Lower lobe of right lung (tissue), 2 donors: Measurements from ENCODE around the gene DBT. TPM values are rescaled to one million over a fixed set of nuclear protein-coding genes. Genes with fewer than 3 reads are reported as not detected.

Experiments
- ATAC-seq, 2 donors: fragments of 200-7000 bp; cut with Tn5 transposase; one replicate each; pipeline ENCODE4 v1.9.1; 2020 to 2022; ENCODE audit warnings: mild to moderate bottlenecking in 2 of 2, moderate library complexity in 2 of 2
- DNase-seq: peaks from one replicate; pipeline ENCODE4 v3.0.0-alpha.2; 2020
- H3K27ac ChIP-seq: fragments of 200-600 bp; one replicate; pipeline ENCODE4 v1.8.0; 2022
- H3K27me3 ChIP-seq: fragments of 200-600 bp; one replicate; pipeline ENCODE4 v1.8.0; 2022; ENCODE audit warnings: low read depth
- H3K36me3 ChIP-seq: fragments of 200-600 bp; one replicate; pipeline ENCODE4 v1.8.0; 2022; ENCODE audit warnings: mild to moderate bottlenecking
- H3K4me1 ChIP-seq: fragments of 200-600 bp; one replicate; pipeline ENCODE4 v1.8.0; 2022
- H3K4me3 ChIP-seq: fragments of 200-600 bp; one replicate; pipeline ENCODE4 v1.8.0; 2022; ENCODE audit warnings: mild to moderate bottlenecking
- H3K9me3 ChIP-seq: fragments of 200-600 bp; one replicate; pipeline ENCODE4 v1.8.0; 2022
- CTCF ChIP-seq: fragments of 200-600 bp; IDR thresholded peaks from one replicate; pipeline ENCODE4 v1.8.0; 2022; ENCODE audit warnings: antibody characterized with exemption, mild to moderate bottlenecking
- intact Hi-C: fragments of 100-400 bp; cut with DNase I; formaldehyde crosslinking; loops from one replicate; pipeline ENCODE4 v1.11.0; 2022
- total RNA-seq: library from RNA; stranded (reverse); fragmentation: NEBNext Ultra II Directional; extraction: Animal tissue kit (Norgen Biotek cat#: 25700); gene quantifications from one replicate; pipeline ENCODE4 v1.2.1, GENCODE V29; 2021
- donor health status: DM: no; HTN: yes; CAD: no; lungs with severe emphysema.

DBT gene
- total RNA-seq, 1 donor from 2014 or later: 17.4 TPM

- DNase-seq (no peak), ATAC-seq (no peak)
- Histone ChIP-seq H3K27me3 (no peaks in the 10 kb centered on the region), H3K9me3 (no peaks in the 10 kb centered on the region), H3K4me1 (no peaks in the 10 kb centered on the region), H3K4me3 (no peak overlapping the region), H3K27ac (no peak overlapping the region), H3K36me3 (no peaks in the 10 kb centered on the region)
- intact Hi-C loops: no loop called here
- no peak for TF ChIP-seq CTCF
Observed at GRCh38 chr1:100162881-100163280, 86.8 kb downstream of the DBT start.

GRCh38 chr1:100152271-100152670, 97.4 kb downstream of the DBT start:
- Histone ChIP-seq H3K9me3 (no peaks in the 10 kb centered on the region), H3K36me3 (peaks cover 28% of the 10 kb centered on the region), H3K27ac (no peak overlapping the region), H3K27me3 (no peaks in the 10 kb centered on the region), H3K4me3 (no peak overlapping the region), H3K4me1 (no peaks in the 10 kb centered on the region)
- no peak for ATAC-seq
- no peak for DNase-seq
- no peak for TF ChIP-seq CTCF
- intact Hi-C loops: no loop called here

- ATAC-seq (no peak), DNase-seq (no peak)
- Histone ChIP-seq H3K4me3 (no peak overlapping the region), H3K4me1 (no peaks in the 10 kb centered on the region), H3K36me3 (peaks cover 34% of the 10 kb centered on the region), H3K27ac (no peak overlapping the region), H3K9me3 (no peaks in the 10 kb centered on the region), H3K27me3 (no peaks in the 10 kb centered on the region)
- no peak for TF ChIP-seq CTCF
- intact Hi-C loops: no loop called here
Observed at GRCh38 chr1:100151679-100152078, 98.0 kb downstream of the DBT start.

GRCh38 chr1:100147875-100148274, 101.8 kb downstream of the DBT start:
- no peak overlapping the region for H3K4me3 ChIP-seq
- DNase-seq (no peak), ATAC-seq (no peak)
- no peaks in the 10 kb centered on the region for H3K27me3 ChIP-seq
- H3K27ac ChIP-seq: no peak overlapping the region
- no peaks in the 10 kb centered on the region for H3K9me3 ChIP-seq
- intact Hi-C loops: no loop called here
- H3K4me1 ChIP-seq: no peaks in the 10 kb centered on the region
- H3K36me3 ChIP-seq: peaks cover 72% of the 10 kb centered on the region
- no peak for TF ChIP-seq CTCF

- H3K36me3 ChIP-seq: peaks cover 81% of the 10 kb centered on the region
- intact Hi-C loops: no loop called here
Observed at GRCh38 chr1:100146958-100147357, 102.7 kb downstream of the DBT start.

More at GRCh38 chr1:100146958-100147357, 102.7 kb downstream of the DBT start:
- Histone ChIP-seq H3K4me1 (no peaks in the 10 kb centered on the region), H3K9me3 (no peaks in the 10 kb centered on the region), H3K4me3 (no peak overlapping the region), H3K27me3 (no peaks in the 10 kb centered on the region), H3K27ac (no peak overlapping the region)
- DNase-seq (no peak), ATAC-seq (no peak)
- no peak for TF ChIP-seq CTCF
